SK-N-MC (cell line): Measurements from ENCODE around the gene GTSF1L.

Experiments used
- EZH2 ChIP-seq: fragments of 200-600 bp; sonication (generic); IDR thresholded peaks from one replicate; pipeline ENCODE4 v1.6.1; 2017; ENCODE audit warnings: antibody characterized with exemption
- FOXP2 ChIP-seq: optimal IDR thresholded peaks from 2 replicates; pipeline ENCODE3; 2011; ENCODE audit warnings: mild to moderate bottlenecking, moderate library complexity; ENCODE audit not compliant: insufficient read depth; ENCODE audit errors: extremely low read length, control extremely low read depth
- POLR2AphosphoS5 ChIP-seq: IDR thresholded peaks from 2 replicates; pipeline ENCODE4 v1.6.1; 2012; ENCODE audit warnings: mild to moderate bottlenecking, low read depth, low read length, borderline replicate concordance

DNA sequence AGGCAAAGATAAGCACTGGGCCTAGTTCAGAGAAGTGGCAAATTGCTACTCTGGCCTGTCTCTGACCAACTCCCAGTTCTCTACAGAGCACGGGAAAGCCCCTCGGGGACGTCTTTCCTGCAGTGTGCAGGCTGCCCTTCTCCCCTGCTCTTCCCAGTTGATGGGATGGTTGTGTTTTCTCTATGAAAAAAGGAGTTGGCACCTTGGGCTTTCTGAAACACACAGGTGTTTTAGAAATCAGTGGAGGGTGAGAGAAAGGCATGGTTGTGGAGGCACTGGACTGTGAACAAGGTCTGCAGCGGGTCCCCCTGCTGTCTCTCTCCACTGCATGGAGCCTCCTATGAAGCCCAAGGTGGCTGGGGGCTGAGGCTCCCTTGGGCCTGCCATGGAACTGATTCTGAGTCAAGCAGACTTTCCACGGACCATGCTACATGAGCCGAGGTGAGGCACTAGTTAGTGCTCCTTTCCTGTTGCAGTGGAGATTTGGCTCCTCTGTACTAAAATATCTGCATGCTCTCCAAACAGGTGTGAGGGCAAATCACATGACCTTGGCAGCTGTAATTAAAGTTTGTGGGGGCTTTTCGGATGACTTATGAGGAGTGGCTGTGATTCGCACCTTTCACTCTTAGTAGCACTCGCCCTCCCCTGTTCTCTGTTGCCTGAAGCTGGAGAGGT, 16.3 kb downstream of the GTSF1L start:
- TF ChIP-seq EZH2 (no peak), POLR2AphosphoS5 (no peak), FOXP2 (no peak)
